Activated naive CD4-positive, alpha-beta T cell treated with anti-CD3 and anti-CD28 coated beads for 36 hours (primary cell): ENCODE data around the gene HOXD4. TPM values are rescaled to one million over a fixed set of nuclear protein-coding genes. Genes with fewer than 3 reads are reported as not detected.

Experiments used
- CTCF ChIA-PET: fragments of 350-600 bp; sonication (Branson Sonifier 250); formaldehyde crosslinking; loops from one replicate; lab custom pipeline; 2021; ENCODE audit warnings: antibody characterized with exemption; lab: Charles Lee
- DNase-seq: peaks from one replicate; pipeline ENCODE4 v3.0.0-alpha.2; 2020
- H3K27ac Mint-ChIP-seq: one replicate; pipeline ENCODE4 v1.8.0; 2021; ENCODE audit warnings: mild to moderate bottlenecking, mixed read lengths
- H3K27me3 Mint-ChIP-seq: one replicate; pipeline ENCODE4 v1.8.0; 2021; ENCODE audit warnings: low read depth, mixed read lengths
- H3K36me3 Mint-ChIP-seq: one replicate; pipeline ENCODE4 v1.8.0; 2021; ENCODE audit warnings: low read depth, mixed read lengths
- H3K4me1 Mint-ChIP-seq: one replicate; pipeline ENCODE4 v1.8.0; 2021; ENCODE audit warnings: low read depth, mixed read lengths
- H3K4me3 Mint-ChIP-seq: one replicate; pipeline ENCODE4 v1.8.0; 2021; ENCODE audit warnings: mild to moderate bottlenecking, moderate library complexity, mixed read lengths
- H3K9me3 Mint-ChIP-seq: one replicate; pipeline ENCODE4 v1.8.0; 2021; ENCODE audit warnings: mixed read lengths
- intact Hi-C: fragments of 100-400 bp; cut with micrococcal nuclease; formaldehyde crosslinking; loops from one replicate; pipeline ENCODE4 v1.15.1; 2023
- total RNA-seq, 2 experiments: library from RNA; stranded (reverse); gene quantifications; one replicate each; pipeline ENCODE4 v1.2.3, GENCODE V29; 2021

HOXD4 gene
- total RNA-seq, 2 experiments from 2014 or later = not detected

DNA sequence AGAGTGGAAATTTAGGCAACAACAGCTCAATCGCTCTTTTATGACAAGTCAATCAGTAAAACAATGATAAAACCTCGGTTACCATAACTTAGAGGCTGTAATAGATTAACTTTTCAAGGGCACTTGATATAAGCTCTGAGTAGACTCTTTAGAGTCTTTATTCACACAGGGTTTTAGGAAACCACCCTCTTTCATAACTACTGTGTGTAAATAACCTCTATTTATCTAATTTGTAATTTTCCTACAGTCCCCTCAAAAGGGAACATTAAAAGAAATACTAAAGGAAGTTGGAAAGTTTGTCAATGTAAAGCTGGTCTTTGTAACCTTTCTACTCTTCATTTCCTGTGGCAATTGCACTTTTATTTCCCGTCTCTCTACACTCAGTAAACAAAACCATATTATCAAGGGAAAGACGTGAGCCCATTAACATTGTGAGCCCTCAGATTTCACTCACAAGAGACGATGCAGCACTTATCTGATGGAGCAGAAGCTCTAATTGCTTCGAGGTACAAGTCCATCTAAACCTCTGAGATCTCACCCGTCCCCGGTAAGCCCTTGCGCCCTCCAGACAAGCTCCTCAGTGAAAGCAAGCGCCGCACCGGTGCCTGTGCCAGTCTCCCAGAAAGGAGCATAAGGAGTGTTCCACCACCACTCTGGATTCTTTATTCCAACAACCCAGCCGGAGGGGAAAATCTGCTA, 36.0 kb downstream of the HOXD4 start:
- CTCF ChIA-PET = interaction anchor here (0.6 to 0.8 kb wide), 2 partner anchors 44 to 60 kb away, joined by 3 to 4 read pairs; no protein-coding TSS in a partner anchor
- H3K36me3 Mint-ChIP-seq = no peaks in the 10 kb centered on the region
- intact Hi-C loops = no loop called here

DNA sequence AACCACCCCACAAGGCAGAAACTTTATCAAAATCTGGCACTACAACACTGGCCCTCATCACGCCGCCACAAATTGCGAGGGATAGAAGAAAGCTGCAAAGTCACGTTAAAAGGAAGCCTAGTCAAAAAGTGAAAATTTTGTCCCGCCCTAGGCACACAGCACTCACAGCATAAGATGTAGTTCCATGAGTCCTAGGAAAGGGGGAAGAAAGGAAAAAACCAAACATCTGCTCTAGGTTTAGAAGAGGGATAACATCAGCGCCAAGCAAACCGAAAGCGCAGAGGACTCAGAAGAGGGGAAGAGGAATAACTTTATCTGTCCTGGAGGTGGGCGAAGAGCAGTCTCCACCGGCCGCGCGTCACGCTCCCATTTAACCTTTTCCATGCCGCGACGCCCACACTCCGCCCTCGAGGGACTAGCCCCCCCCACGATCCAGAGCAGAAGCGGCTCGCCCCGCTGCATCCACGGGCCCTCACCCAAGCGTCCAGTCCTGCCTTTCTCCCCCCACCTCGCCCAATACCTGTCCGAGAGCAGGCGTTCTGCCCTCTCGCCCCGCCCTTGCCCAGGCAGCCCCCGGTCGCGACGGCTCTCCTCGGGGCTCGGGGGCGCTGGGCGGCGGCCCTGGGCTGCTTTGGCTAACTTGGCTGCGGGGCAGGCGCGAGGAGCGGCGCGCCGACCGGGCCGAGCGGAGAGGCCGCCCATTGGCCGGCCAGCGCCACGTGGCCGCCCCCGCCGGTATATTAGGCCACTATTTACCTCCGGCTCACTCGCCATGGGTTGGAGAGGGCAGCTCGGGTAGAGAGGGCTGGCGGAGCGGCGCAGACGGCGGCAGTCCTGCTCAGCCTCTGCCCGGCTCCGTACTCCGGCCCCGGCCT, 36.8 kb downstream of the HOXD4 start, which contains the start of gene HOXD1:
TSS of gene HOXD1 (plus strand) at position 770 of the 875 bp plus-strand sequence. CDS start 134 bp downstream, outside the sequence.
- H3K4me1 Mint-ChIP-seq = peaks cover 17% of the 10 kb centered on the region
- no peak for DNase-seq
- CTCF ChIA-PET = interaction anchor here (0.8 to 1.1 kb wide), 2 partner anchors 15 to 61 kb away, joined by 3 to 4 read pairs; no protein-coding TSS in a partner anchor
- H3K4me3 Mint-ChIP-seq = peak within 1 kb of the TSS; percentile 68
- no peaks in the 10 kb centered on the region for H3K9me3 Mint-ChIP-seq
- H3K36me3 Mint-ChIP-seq = no peaks in the 10 kb centered on the region
- H3K27me3 Mint-ChIP-seq = peaks cover 74% of the 10 kb centered on the region
- intact Hi-C loops = loop anchor here (2.0 kb wide), 1 partner anchor 15 kb away; no protein-coding TSS in a partner anchor
- H3K27ac Mint-ChIP-seq = no peak within 1 kb of the TSS

More for the DNA sequence above, 36.0 kb downstream of the HOXD4 start:
- Mint-ChIP-seq H3K27ac (no peak overlapping the region), H3K27me3 (peaks cover 75% of the 10 kb centered on the region), H3K4me1 (peaks cover 17% of the 10 kb centered on the region), H3K4me3 (peak overlapping the region; percentile 68), H3K9me3 (no peaks in the 10 kb centered on the region)
- no peak for DNase-seq

DNA sequence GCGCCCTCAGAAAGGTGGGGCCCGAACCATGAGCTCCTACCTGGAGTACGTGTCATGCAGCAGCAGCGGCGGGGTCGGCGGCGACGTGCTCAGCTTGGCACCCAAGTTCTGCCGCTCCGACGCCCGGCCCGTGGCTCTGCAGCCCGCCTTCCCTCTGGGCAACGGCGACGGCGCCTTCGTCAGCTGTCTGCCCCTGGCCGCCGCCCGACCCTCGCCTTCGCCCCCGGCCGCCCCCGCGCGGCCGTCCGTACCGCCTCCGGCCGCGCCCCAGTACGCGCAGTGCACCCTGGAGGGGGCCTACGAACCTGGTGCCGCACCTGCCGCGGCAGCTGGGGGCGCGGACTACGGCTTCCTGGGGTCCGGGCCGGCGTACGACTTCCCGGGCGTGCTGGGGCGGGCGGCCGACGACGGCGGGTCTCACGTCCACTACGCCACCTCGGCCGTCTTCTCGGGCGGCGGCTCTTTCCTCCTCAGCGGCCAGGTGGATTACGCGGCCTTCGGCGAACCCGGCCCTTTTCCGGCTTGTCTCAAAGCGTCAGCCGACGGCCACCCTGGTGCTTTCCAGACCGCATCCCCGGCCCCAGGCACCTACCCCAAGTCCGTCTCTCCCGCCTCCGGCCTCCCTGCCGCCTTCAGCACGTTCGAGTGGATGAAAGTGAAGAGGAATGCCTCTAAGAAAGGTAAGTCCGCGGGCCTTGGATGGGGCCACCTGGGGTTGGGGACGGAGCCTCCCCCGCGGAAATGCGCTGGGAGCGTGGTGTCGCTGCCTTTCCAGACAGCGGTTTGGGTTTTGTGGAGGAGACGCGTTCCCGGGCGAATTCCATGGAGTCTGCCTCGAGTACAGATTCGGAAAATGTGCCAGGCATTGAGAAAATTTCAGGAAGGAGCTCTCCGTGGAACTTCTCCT, 37.7 kb downstream of the HOXD4 start:
- peaks cover 17% of the 10 kb centered on the region for H3K4me1 Mint-ChIP-seq
- DNase-seq = no peak
- intact Hi-C loops = loop anchor here (2.0 kb wide), 1 partner anchor 16 kb away; no protein-coding TSS in a partner anchor
- H3K4me3 Mint-ChIP-seq = peak overlapping the region; percentile 34
- H3K36me3 Mint-ChIP-seq = no peaks in the 10 kb centered on the region
- H3K27me3 Mint-ChIP-seq = peaks cover 72% of the 10 kb centered on the region
- CTCF ChIA-PET = interaction anchor here (1.1 kb wide), 1 partner anchor 14 kb away, joined by 3 read pairs; no protein-coding TSS in a partner anchor
- H3K9me3 Mint-ChIP-seq = no peaks in the 10 kb centered on the region
- H3K27ac Mint-ChIP-seq = no peak overlapping the region

DNA sequence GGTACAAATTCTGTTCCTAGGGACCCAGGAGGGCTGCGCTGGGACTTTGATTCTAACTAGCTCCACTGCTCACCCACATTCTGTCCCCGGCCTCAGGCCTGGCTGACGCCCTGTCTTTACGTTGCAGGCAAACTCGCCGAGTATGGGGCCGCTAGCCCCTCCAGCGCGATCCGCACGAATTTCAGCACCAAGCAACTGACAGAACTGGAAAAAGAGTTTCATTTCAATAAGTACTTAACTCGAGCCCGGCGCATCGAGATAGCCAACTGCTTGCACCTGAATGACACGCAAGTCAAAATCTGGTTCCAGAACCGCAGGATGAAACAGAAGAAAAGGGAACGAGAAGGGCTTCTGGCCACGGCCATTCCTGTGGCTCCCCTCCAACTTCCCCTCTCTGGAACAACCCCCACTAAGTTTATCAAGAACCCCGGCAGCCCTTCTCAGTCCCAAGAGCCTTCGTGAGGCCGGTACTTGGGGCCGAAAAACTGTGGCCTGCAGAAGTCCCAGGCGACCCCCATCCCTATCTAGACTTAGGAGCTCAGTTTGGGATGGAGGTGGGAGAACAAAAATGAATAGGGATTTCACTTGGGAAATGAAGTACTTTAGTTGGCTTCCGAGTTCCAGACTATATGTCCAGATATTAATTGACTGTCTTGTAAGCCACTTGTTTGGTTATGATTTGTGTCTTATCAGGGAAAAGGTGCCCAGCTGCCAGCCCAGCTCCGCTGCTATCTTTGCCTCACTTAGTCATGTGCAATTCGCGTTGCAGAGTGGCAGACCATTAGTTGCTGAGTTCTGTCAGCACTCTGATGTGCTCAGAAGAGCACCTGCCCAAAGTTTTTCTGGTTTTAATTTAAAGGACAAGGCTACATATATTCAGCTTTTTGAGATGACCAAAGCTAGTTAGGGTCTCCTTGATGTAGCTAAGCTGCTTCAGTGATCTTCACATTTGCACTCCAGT, 38.6 kb downstream of the HOXD4 start:
- peak overlapping the region; percentile 34 for H3K4me3 Mint-ChIP-seq
- H3K36me3 Mint-ChIP-seq = no peaks in the 10 kb centered on the region
- DNase-seq = no peak
- H3K27me3 Mint-ChIP-seq = peaks cover 71% of the 10 kb centered on the region
- intact Hi-C loops = loop anchor here (2.0 kb wide), 1 partner anchor 17 kb away; no protein-coding TSS in a partner anchor
- no peaks in the 10 kb centered on the region for H3K9me3 Mint-ChIP-seq
- no peak overlapping the region for H3K27ac Mint-ChIP-seq
- CTCF ChIA-PET = interaction anchor here (0.6 to 1.1 kb wide), 4 partner anchors 13 to 126 kb away, joined by 3 to 5 read pairs (median 3); no protein-coding TSS in a partner anchor
- H3K4me1 Mint-ChIP-seq = peaks cover 17% of the 10 kb centered on the region

DNA sequence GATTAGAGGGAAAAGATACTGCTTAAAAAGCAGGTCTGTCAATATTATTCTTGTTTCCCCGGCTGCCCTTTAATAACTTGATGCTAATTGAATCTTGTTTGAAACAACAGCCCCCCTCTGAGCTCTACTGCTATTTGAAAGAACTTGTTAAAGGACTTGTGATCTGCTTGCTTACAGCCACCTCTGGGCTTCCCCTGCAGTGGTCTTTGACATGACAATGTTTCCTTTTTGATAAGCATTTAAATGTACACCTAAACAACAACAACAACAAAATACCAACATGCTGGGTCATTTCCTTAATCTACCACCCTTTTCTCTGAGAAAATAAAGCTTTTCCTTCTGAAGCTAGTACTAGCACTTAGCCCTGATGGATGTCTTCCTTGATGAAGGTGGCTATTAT, 41.0 kb downstream of the HOXD4 start:
- H3K9me3 Mint-ChIP-seq = no peaks in the 10 kb centered on the region
- CTCF ChIA-PET = interaction anchor here (0.8 to 1.3 kb wide), 2 partner anchors 8 to 66 kb away, joined by 3 to 4 read pairs; no protein-coding TSS in a partner anchor

DNA sequence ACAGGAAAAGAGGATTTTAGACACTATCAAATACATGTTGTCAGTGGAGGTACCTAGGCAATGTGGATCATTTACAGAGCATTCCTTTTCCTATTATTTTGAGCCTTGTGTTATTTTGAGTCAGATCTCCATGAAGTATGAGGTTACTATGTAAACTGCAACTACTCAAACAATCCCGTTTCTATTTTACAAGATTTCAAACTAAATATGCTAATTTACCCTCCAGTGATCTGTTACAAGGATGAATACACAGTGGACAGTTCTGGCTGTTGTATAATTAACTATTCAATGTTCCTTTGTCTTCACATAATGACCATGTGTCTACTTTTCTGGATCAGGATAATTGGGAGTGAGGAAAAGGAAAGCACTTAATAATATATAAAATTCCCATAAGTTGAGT, 41.7 kb downstream of the HOXD4 start:
- Mint-ChIP-seq H3K27me3 (peaks cover 63% of the 10 kb centered on the region), H3K27ac (no peak overlapping the region), H3K36me3 (no peaks in the 10 kb centered on the region), H3K9me3 (no peaks in the 10 kb centered on the region), H3K4me3 (no peak overlapping the region), H3K4me1 (peaks cover 8% of the 10 kb centered on the region)
- DNase-seq = no peak
- intact Hi-C loops = no loop called here
- CTCF ChIA-PET = no interaction called here

More for the DNA sequence above, 41.0 kb downstream of the HOXD4 start:
- intact Hi-C loops = no loop called here
- Mint-ChIP-seq H3K4me3 (no peak overlapping the region), H3K27ac (no peak overlapping the region), H3K27me3 (peaks cover 64% of the 10 kb centered on the region), H3K36me3 (no peaks in the 10 kb centered on the region), H3K4me1 (peaks cover 15% of the 10 kb centered on the region)
- no peak for DNase-seq

DNA sequence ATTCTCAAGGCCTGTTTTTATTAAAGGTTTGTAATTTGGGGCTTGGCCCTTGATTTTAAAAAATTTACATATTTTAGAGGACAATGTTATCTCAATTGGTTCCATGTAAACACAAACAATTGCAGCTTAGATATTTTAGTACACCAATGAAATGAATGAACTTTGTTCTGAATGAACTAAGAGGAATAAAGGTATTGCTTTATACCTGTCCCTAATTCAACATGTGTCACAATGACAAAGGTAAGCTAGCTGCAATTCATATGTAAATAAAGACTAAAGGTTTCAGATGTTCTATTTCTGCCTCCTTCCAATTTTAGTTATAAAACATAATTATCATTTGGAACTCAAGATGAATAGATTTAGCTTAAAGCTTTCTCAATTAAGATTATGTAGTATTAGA, 48.6 kb downstream of the HOXD4 start:
- Mint-ChIP-seq H3K27ac (no peak overlapping the region), H3K36me3 (no peaks in the 10 kb centered on the region), H3K4me1 (no peaks in the 10 kb centered on the region), H3K4me3 (no peak overlapping the region), H3K9me3 (peaks cover 4% of the 10 kb centered on the region), H3K27me3 (peaks cover 34% of the 10 kb centered on the region)
- intact Hi-C loops = no loop called here
- DNase-seq = no peak
- CTCF ChIA-PET = interaction anchor here (0.6 to 1.0 kb wide), 4 partner anchors 8 to 942 kb away, joined by 3 read pairs; no protein-coding TSS in a partner anchor

DNA sequence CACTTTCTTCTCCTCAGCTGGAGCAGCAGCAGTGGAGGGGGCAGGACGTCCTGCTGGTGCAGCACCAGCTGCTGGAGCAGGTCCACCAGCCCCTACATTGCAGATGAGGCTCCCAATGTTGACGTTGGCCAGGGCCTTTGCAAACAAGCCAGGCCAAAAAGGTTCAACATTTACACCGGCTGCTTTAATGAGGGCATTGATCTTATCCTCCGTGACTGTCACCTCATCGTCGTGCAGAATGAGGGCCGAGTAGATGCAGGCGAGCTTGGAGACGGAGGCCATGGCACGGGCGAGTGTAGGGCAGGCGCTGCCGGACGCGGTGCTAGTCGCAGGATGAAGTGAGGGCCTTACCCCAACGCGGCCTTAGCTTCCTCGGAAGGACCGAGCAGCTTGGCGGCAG, 49.6 kb downstream of the HOXD4 start:
- Mint-ChIP-seq H3K27me3 (peaks cover 31% of the 10 kb centered on the region), H3K27ac (no peak overlapping the region), H3K4me1 (no peaks in the 10 kb centered on the region), H3K9me3 (peaks cover 5% of the 10 kb centered on the region), H3K4me3 (no peak overlapping the region), H3K36me3 (no peaks in the 10 kb centered on the region)
- no peak for DNase-seq
- intact Hi-C loops = no loop called here
- CTCF ChIA-PET = interaction anchor here (1.0 kb wide), 1 partner anchor 9 kb away, joined by 3 read pairs; no protein-coding TSS in a partner anchor

DNA sequence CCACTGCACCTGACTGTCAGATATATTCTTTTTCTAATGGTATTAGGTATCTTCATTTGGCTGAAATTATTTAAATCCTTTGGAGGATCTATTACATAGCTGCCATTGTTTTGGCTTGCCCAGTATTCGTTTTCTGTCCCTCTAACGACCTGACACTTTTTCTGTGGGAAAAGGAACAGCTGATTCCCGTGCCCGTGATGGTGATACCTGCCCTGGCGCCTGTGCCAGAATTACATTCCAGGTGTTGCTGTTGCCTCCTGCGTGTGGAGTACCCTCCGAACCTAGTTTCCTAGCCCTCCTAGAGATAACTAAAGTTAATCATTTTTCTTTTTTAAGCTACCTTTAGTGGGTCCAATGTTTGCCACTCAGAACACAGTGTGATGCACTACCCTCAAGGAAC, 51.1 kb downstream of the HOXD4 start:
- no peaks in the 10 kb centered on the region for H3K36me3 Mint-ChIP-seq
- CTCF ChIA-PET = interaction anchor here (1.1 to 1.6 kb wide), 2 partner anchors 13 to 512 kb away, joined by 3 read pairs; partner anchors contain the start of gene HOXD1
- no peaks in the 10 kb centered on the region for H3K4me1 Mint-ChIP-seq
- H3K9me3 Mint-ChIP-seq = peaks cover 5% of the 10 kb centered on the region
- no peak for DNase-seq
- H3K27me3 Mint-ChIP-seq = peaks cover 23% of the 10 kb centered on the region
- H3K27ac Mint-ChIP-seq = no peak overlapping the region
- intact Hi-C loops = no loop called here
- H3K4me3 Mint-ChIP-seq = no peak overlapping the region
